OCI-LY3 (cell line): ENCODE results near the gene MCF2L2.

Experiments
- H2AFZ ChIP-seq: fragments of 200-600, 300-600 bp; shearing (Covaris generic); 2 replicates; pipeline ENCODE4 v1.6.0; 2014; ENCODE audit warnings: antibody characterized with exemption, low read depth, low read length
- H3K27ac ChIP-seq: fragments of 200-600, 300-600 bp; sonication (generic); 2 replicates; pipeline ENCODE4 v1.5.1; 2014; ENCODE audit warnings: mild to moderate bottlenecking, low read length, moderate library complexity, mixed read lengths
- H3K27me3 ChIP-seq: fragments of 200-600, 300-600 bp; sonication (generic); 2 replicates; pipeline ENCODE4 v1.6.1; 2014; ENCODE audit warnings: low read depth, low read length, mixed read lengths
- H3K36me3 ChIP-seq: fragments of 200-600, 300-600 bp; sonication (generic); replicated peaks from 2 replicates; pipeline ENCODE3; 2014; ENCODE audit warnings: low read depth, low read length, mixed read lengths
- H3K4me1 ChIP-seq: fragments of 300-600, 200-600 bp; sonication (generic); 2 replicates; pipeline ENCODE4 v1.6.1; 2014; ENCODE audit warnings: low read length, mixed read lengths
- H3K4me2 ChIP-seq: fragments of 200-600, 300-600 bp; sonication (generic); 2 replicates; pipeline ENCODE4 v1.6.1; 2014; ENCODE audit warnings: low read length, mixed read lengths
- H3K4me3 ChIP-seq: fragments of 300-600, 200-600 bp; sonication (generic); 2 replicates; pipeline ENCODE4 v1.5.1; 2014; ENCODE audit warnings: antibody characterized with exemption, mild to moderate bottlenecking, low read length, moderate library complexity
- H3K79me2 ChIP-seq: fragments of 300-600, 200-600 bp; shearing (Covaris generic); 2 replicates; pipeline ENCODE4 v1.6.1; 2014; ENCODE audit warnings: mild to moderate bottlenecking, low read length, mixed read lengths
- H3K9ac ChIP-seq: fragments of 300-600, 200-600 bp; shearing (Covaris generic); 2 replicates; pipeline ENCODE4 v1.6.0; 2014; ENCODE audit warnings: mild to moderate bottlenecking, low read length, moderate library complexity
- H3K9me3 ChIP-seq: fragments of 200-600, 300-600 bp; shearing (Covaris generic); 2 replicates; pipeline ENCODE4 v1.6.1; 2014; ENCODE audit warnings: low read length, mixed read lengths; ENCODE audit not compliant: insufficient read depth
- H4K20me1 ChIP-seq: fragments of 200-600, 300-600 bp; sonication (generic); 2 replicates; pipeline ENCODE4 v1.6.1; 2016; ENCODE audit warnings: low read length, mixed read lengths; ENCODE audit not compliant: insufficient read depth
- CTCF ChIP-seq: fragments of 200-600, 300-600 bp; sonication (generic); IDR thresholded peaks from 2 replicates; pipeline ENCODE4 v1.5.1; 2014; ENCODE audit warnings: antibody characterized with exemption, low read length, low read depth
- EZH2phosphoT487 ChIP-seq: fragments of 200-600 bp; shearing (Covaris generic); IDR thresholded peaks from 2 replicates; pipeline ENCODE4 v1.6.1; 2018; ENCODE audit warnings: antibody characterized with exemption, mixed run types, low read depth

Gene MCF2L2

GRCh38 chr3:183341545-183342288 lies 86.7 kb downstream of the MCF2L2 start:
- Histone ChIP-seq H3K27ac (no peak overlapping the region), H3K9me3 (no peaks in the 10 kb centered on the region), H3K4me3 (no peak overlapping the region), H3K9ac (no peak overlapping the region), H3K4me2 (no peak overlapping the region), H3K27me3 (no peaks in the 10 kb centered on the region), H3K4me1 (no peaks in the 10 kb centered on the region), H2AFZ (no peak overlapping the region), H3K36me3 (no peaks in the 10 kb centered on the region), H4K20me1 (no peaks in the 10 kb centered on the region), H3K79me2 (no peaks in the 10 kb centered on the region)
- no peak for TF ChIP-seq EZH2phosphoT487

- no peaks in the 10 kb centered on the region for H3K79me2 ChIP-seq
- TF ChIP-seq EZH2phosphoT487, result no peak
- TF ChIP-seq CTCF, result no peak
- no peaks in the 10 kb centered on the region for H3K4me1 ChIP-seq
- no peaks in the 10 kb centered on the region for H3K27me3 ChIP-seq
- H4K20me1 ChIP-seq, result no peaks in the 10 kb centered on the region
- H2AFZ ChIP-seq, result no peak overlapping the region
- no peaks in the 10 kb centered on the region for H3K36me3 ChIP-seq
- no peak overlapping the region for H3K4me3 ChIP-seq
- H3K9me3 ChIP-seq, result no peaks in the 10 kb centered on the region
- no peak overlapping the region for H3K27ac ChIP-seq
- no peak overlapping the region for H3K4me2 ChIP-seq
- no peak overlapping the region for H3K9ac ChIP-seq
Observed at GRCh38 chr3:183340222-183340621, 88.2 kb downstream of the MCF2L2 start.

GRCh38 chr3:183339461-183340086 lies 88.8 kb downstream of the MCF2L2 start:
- Histone ChIP-seq H3K4me3 (no peak overlapping the region), H4K20me1 (no peaks in the 10 kb centered on the region), H2AFZ (no peak overlapping the region), H3K27me3 (no peaks in the 10 kb centered on the region), H3K36me3 (no peaks in the 10 kb centered on the region), H3K9me3 (no peaks in the 10 kb centered on the region), H3K4me2 (no peak overlapping the region), H3K79me2 (no peaks in the 10 kb centered on the region), H3K4me1 (no peaks in the 10 kb centered on the region), H3K27ac (no peak overlapping the region), H3K9ac (no peak overlapping the region)
- no peak for TF ChIP-seq CTCF
- no peak for TF ChIP-seq EZH2phosphoT487

DNA sequence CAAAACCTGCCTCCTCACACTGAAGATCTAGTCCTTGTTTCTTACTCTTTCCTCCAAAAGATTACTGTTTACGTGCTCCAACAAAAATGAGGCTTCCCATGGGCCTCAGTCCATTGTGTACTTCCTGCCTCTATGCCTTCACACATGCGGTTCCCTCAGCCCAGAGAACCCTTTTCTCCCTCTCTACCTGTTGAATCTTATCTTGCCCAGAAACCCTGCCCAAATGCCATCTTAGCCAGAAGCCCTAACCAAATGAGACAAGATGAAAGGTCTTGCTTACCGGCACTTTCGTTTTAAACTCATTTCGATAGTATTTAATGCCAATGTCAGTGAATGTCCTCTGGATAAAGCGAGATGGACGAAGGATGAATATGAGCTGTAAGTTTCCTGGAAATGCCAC lies 89.9 kb downstream of the MCF2L2 start:
- Histone ChIP-seq H3K79me2 (no peaks in the 10 kb centered on the region), H4K20me1 (no peaks in the 10 kb centered on the region), H3K9ac (no peak overlapping the region), H3K4me3 (no peak overlapping the region), H3K27ac (no peak overlapping the region), H3K4me2 (no peak overlapping the region), H3K36me3 (no peaks in the 10 kb centered on the region), H3K4me1 (no peaks in the 10 kb centered on the region), H3K27me3 (no peaks in the 10 kb centered on the region), H3K9me3 (no peaks in the 10 kb centered on the region), H2AFZ (no peak overlapping the region)
- TF ChIP-seq EZH2phosphoT487 (no peak), CTCF (no peak)
